ENCODE results near the gene HDAC10.

Gene HDAC10

GRCh38 chr22:50215297-50216054 lies 35.6 kb downstream of the HDAC10 start:
- WGBS, 2 experiments = 95 to 98% methylated on average over 17 of the region's 17 CpGs

GRCh38 chr22:50213263-50213662 lies 37.8 kb downstream of the HDAC10 start:
- Histone ChIP-seq H3K4me1 (ENCODE audit: control insufficient read depth, insufficient read depth, low read length) (no peaks in the 10 kb centered on the region), H3K27ac (ENCODE audit: insufficient read depth, low read depth, low read length, poor library complexity, severe bottlenecking) (no peak overlapping the region), H3K36me3 (ENCODE audit: control insufficient read depth, insufficient read depth, low read length) (peaks cover 30% of the 10 kb centered on the region), H3K27me3 (ENCODE audit: control insufficient read depth, insufficient read depth, low read length, poor library complexity, severe bottlenecking) (no peaks in the 10 kb centered on the region), H3K9me3 (ENCODE audit: control insufficient read depth, low read length) (no peaks in the 10 kb centered on the region), H3K4me3 (ENCODE audit: insufficient read depth, low read depth, low read length) (no peak overlapping the region)
- WGBS, 2 experiments = 93 to 97% methylated on average over 9 of the region's 9 CpGs

More at GRCh38 chr22:50215297-50216054, 35.6 kb downstream of the HDAC10 start:
- H3K9me3 ChIP-seq (ENCODE audit: control insufficient read depth, low read length) = no peaks in the 10 kb centered on the region
- H3K36me3 ChIP-seq (ENCODE audit: control insufficient read depth, insufficient read depth, low read length) = peaks cover 37% of the 10 kb centered on the region
- no peaks in the 10 kb centered on the region for H3K27me3 ChIP-seq (ENCODE audit: control insufficient read depth, insufficient read depth, low read length, poor library complexity, severe bottlenecking)
- no peak overlapping the region for H3K4me3 ChIP-seq (ENCODE audit: insufficient read depth, low read depth, low read length)
- H3K4me1 ChIP-seq (ENCODE audit: control insufficient read depth, insufficient read depth, low read length) = no peaks in the 10 kb centered on the region
- H3K27ac ChIP-seq (ENCODE audit: insufficient read depth, low read depth, low read length, poor library complexity, severe bottlenecking) = no peak overlapping the region

GRCh38 chr22:50211147-50211546 lies 39.9 kb downstream of the HDAC10 start:
- Histone ChIP-seq H3K27me3 (ENCODE audit: control insufficient read depth, insufficient read depth, low read length, poor library complexity, severe bottlenecking) (no peaks in the 10 kb centered on the region), H3K9me3 (ENCODE audit: control insufficient read depth, low read length) (no peaks in the 10 kb centered on the region), H3K4me3 (ENCODE audit: insufficient read depth, low read depth, low read length) (no peak overlapping the region), H3K4me1 (ENCODE audit: control insufficient read depth, insufficient read depth, low read length) (no peaks in the 10 kb centered on the region), H3K27ac (ENCODE audit: insufficient read depth, low read depth, low read length, poor library complexity, severe bottlenecking) (no peak overlapping the region), H3K36me3 (ENCODE audit: control insufficient read depth, insufficient read depth, low read length) (peaks cover 21% of the 10 kb centered on the region)
- 96 to 97% methylated on average over 14 of the region's 14 CpGs for WGBS, 2 experiments

GRCh38 chr22:50210378-50211139 lies 40.5 kb downstream of the HDAC10 start:
- no peaks in the 10 kb centered on the region for H3K27me3 ChIP-seq (ENCODE audit: control insufficient read depth, insufficient read depth, low read length, poor library complexity, severe bottlenecking)
- H3K9me3 ChIP-seq (ENCODE audit: control insufficient read depth, low read length) = no peaks in the 10 kb centered on the region
- no peak overlapping the region for H3K27ac ChIP-seq (ENCODE audit: insufficient read depth, low read depth, low read length, poor library complexity, severe bottlenecking)
- no peaks in the 10 kb centered on the region for H3K4me1 ChIP-seq (ENCODE audit: control insufficient read depth, insufficient read depth, low read length)
- WGBS, 2 experiments = 95 to 96% methylated on average over 32 of the region's 32 CpGs
- H3K4me3 ChIP-seq (ENCODE audit: insufficient read depth, low read depth, low read length) = no peak overlapping the region
- H3K36me3 ChIP-seq (ENCODE audit: control insufficient read depth, insufficient read depth, low read length) = peaks cover 21% of the 10 kb centered on the region

- peaks cover 21% of the 10 kb centered on the region for H3K36me3 ChIP-seq (ENCODE audit: control insufficient read depth, insufficient read depth, low read length)
- H3K4me1 ChIP-seq (ENCODE audit: control insufficient read depth, insufficient read depth, low read length) = no peaks in the 10 kb centered on the region
- H3K27ac ChIP-seq (ENCODE audit: insufficient read depth, low read depth, low read length, poor library complexity, severe bottlenecking) = no peak overlapping the region
- no peaks in the 10 kb centered on the region for H3K9me3 ChIP-seq (ENCODE audit: control insufficient read depth, low read length)
- H3K4me3 ChIP-seq (ENCODE audit: insufficient read depth, low read depth, low read length) = no peak overlapping the region
- H3K27me3 ChIP-seq (ENCODE audit: control insufficient read depth, insufficient read depth, low read length, poor library complexity, severe bottlenecking) = no peaks in the 10 kb centered on the region
- WGBS, 2 experiments = 76% methylated on average over 20 of the region's 20 CpGs
Observed at GRCh38 chr22:50209893-50210292, 41.2 kb downstream of the HDAC10 start.

- H3K9me3 ChIP-seq (ENCODE audit: control insufficient read depth, low read length) = no peaks in the 10 kb centered on the region
- no peaks in the 10 kb centered on the region for H3K4me1 ChIP-seq (ENCODE audit: control insufficient read depth, insufficient read depth, low read length)
- H3K36me3 ChIP-seq (ENCODE audit: control insufficient read depth, insufficient read depth, low read length) = peaks cover 21% of the 10 kb centered on the region
- no peaks in the 10 kb centered on the region for H3K27me3 ChIP-seq (ENCODE audit: control insufficient read depth, insufficient read depth, low read length, poor library complexity, severe bottlenecking)
- 92 to 94% methylated on average over 31 of the region's 31 CpGs for WGBS, 2 experiments
- H3K4me3 ChIP-seq (ENCODE audit: insufficient read depth, low read depth, low read length) = no peak overlapping the region
- no peak overlapping the region for H3K27ac ChIP-seq (ENCODE audit: insufficient read depth, low read depth, low read length, poor library complexity, severe bottlenecking)
Observed at GRCh38 chr22:50208939-50209892, 41.8 kb downstream of the HDAC10 start.

- Histone ChIP-seq H3K4me3 (ENCODE audit: insufficient read depth, low read depth, low read length) (no peak overlapping the region), H3K9me3 (ENCODE audit: control insufficient read depth, low read length) (no peaks in the 10 kb centered on the region), H3K4me1 (ENCODE audit: control insufficient read depth, insufficient read depth, low read length) (no peaks in the 10 kb centered on the region), H3K27me3 (ENCODE audit: control insufficient read depth, insufficient read depth, low read length, poor library complexity, severe bottlenecking) (no peaks in the 10 kb centered on the region), H3K36me3 (ENCODE audit: control insufficient read depth, insufficient read depth, low read length) (peaks cover 21% of the 10 kb centered on the region), H3K27ac (ENCODE audit: insufficient read depth, low read depth, low read length, poor library complexity, severe bottlenecking) (no peak overlapping the region)
- WGBS, 2 experiments = 95 to 96% methylated on average over 22 of the region's 22 CpGs
Observed at GRCh38 chr22:50208430-50208938, 42.6 kb downstream of the HDAC10 start.

GRCh38 chr22:50207383-50208140 lies 43.5 kb downstream of the HDAC10 start:
- Histone ChIP-seq H3K27ac (ENCODE audit: insufficient read depth, low read depth, low read length, poor library complexity, severe bottlenecking) (no peak overlapping the region), H3K4me1 (ENCODE audit: control insufficient read depth, insufficient read depth, low read length) (no peaks in the 10 kb centered on the region), H3K4me3 (ENCODE audit: insufficient read depth, low read depth, low read length) (no peak overlapping the region), H3K9me3 (ENCODE audit: control insufficient read depth, low read length) (no peaks in the 10 kb centered on the region), H3K36me3 (ENCODE audit: control insufficient read depth, insufficient read depth, low read length) (peaks cover 19% of the 10 kb centered on the region), H3K27me3 (ENCODE audit: control insufficient read depth, insufficient read depth, low read length, poor library complexity, severe bottlenecking) (no peaks in the 10 kb centered on the region)
- 87 to 91% methylated on average over 23 of the region's 23 CpGs for WGBS, 2 experiments

GRCh38 chr22:50206599-50206998 lies 44.5 kb downstream of the HDAC10 start:
- Histone ChIP-seq H3K9me3 (ENCODE audit: control insufficient read depth, low read length) (no peaks in the 10 kb centered on the region), H3K27me3 (ENCODE audit: control insufficient read depth, insufficient read depth, low read length, poor library complexity, severe bottlenecking) (peaks cover 2% of the 10 kb centered on the region), H3K36me3 (ENCODE audit: control insufficient read depth, insufficient read depth, low read length) (peaks cover 12% of the 10 kb centered on the region), H3K4me1 (ENCODE audit: control insufficient read depth, insufficient read depth, low read length) (peaks cover 9% of the 10 kb centered on the region), H3K27ac (ENCODE audit: insufficient read depth, low read depth, low read length, poor library complexity, severe bottlenecking) (no peak overlapping the region), H3K4me3 (ENCODE audit: insufficient read depth, low read depth, low read length) (no peak overlapping the region)
- 52 to 54% methylated on average over 10 of the region's 10 CpGs for WGBS, 2 experiments
